KG1 (cell line): ENCODE measurements around the gene DEGS1.

Experiments
- DNase-seq: peaks from one replicate; lab custom pipeline; 2025; lab: John Stamatoyannopoulos, UW

The DEGS1 gene

DNA sequence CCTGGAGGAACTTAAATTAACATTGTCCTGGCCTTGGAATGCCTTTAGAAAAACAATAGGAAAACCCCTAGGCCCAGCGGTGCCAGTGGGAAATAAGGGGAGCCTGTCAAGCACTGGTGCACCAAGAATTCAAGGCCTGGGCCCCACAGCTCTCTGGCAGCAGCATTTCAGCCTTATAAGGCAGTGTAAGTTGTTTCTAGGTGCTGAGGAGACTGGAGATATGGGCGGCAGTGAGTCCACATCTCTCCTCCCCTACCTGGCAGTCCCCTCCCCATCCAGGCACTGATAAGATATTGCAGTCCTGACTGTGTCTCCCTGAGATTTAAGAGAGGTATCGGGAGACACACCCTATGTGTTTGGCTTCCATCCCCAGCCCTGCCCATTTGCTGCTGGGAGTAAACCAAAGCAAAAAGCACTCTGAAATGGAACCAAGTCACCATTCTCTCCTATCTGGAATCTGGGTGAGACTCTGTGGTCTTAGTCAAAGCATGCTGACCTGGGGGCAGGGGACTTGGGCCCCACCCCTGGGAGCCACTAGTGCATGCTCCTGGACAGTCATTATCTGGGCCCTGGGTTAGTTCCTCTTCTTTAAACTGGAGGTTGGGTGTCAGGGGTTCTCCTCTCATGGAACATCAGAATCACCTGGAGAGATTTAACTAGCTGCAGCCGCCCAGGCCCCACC is 30.5 kb downstream of the DEGS1 start:
- DNase-seq: no peak

DNA sequence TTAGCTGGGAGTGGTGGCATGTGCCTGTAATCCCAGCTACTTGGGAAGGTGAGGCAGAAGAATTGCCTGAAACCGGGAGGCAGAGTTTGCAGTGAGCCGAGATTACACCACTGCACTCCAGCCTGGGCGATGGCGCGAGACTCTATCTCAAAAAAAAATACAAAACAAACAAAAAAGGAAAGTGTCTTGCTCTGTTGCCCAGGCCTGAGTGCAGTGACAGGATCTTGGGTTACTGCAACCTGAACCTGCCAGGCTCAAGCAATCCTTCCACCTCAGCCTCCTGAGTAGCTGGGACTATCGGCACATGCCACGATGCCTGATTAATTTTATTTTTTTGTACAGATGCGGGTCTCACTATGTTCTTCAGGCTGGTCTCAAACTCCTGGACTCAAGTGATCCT is 33.3 kb downstream of the DEGS1 start:
- DNase-seq: no peak

DNA sequence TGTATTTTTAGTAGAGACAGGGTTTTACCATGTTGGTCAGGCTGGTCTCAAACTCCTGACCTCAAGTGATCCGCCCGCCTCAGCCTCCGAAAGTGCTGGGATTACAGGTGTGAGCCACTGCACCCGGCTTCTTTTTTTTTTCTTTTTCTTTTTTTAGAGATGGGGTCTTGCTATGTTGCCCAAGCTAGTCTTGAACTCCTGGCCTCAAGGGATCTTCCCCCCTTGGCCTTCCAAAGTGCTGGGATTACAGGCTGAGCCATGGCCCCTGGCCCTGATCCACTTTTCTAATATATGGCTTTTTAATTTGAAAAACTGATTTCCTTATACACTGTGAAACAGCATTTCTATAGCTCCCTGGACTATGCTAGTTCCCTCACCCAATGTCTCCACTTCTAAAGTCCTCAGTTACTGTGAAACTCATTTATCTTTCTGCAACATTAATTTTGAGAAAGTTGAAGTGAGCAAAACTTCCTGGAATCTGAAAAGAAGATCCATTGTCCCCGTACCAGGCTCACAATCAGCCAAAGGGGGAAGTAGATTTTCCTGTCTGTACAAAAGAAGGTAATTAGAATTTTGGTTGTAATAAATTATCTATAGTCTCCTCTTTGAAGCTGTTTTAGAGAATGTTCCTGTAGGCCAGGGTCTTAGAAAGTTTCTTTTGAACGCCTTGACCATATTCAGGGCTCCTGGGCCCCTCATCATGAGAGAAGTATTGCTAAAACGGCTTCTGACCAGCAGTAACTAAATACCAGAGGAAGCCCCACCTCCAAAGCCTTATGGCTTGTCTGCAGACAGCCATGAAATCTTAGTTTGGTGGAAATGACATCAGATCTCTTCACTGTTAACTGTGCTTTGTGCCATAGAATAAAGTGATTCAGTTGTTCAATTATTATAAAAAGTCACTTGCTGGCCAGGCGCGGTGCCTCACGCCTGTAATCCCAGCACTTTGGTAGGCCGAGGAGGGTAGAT is 34.9 kb downstream of the DEGS1 start:
- DNase-seq: peak; percentile 25

DNA sequence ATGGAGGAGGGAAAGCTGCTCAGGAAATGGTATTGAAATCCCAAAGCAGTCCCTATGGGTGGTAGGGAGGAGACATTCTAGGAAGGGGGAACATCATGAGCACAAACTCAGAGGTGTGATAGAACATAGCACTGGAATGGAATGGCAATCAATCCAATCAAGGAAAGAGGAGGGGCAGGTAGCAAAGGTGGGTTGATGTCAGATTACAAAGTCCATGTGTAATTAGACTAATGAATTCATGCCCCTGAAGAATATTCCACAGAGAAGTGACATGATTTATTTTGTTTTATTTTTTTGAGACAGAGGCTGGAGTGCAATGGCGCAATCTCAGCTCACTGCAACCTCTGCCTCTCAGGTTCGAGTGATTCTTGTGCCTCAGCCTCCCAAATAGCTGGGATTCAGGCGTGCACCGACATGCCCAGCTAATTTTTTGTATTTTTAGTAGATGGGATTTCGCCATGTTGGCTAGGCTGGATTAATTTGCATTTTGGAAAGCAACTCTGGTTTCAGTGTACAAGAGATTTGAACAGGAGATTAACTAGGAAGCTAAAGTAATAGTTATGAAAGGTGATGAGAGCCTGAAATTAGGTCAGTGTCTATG is 36.1 kb downstream of the DEGS1 start:
- DNase-seq: no peak

DNA sequence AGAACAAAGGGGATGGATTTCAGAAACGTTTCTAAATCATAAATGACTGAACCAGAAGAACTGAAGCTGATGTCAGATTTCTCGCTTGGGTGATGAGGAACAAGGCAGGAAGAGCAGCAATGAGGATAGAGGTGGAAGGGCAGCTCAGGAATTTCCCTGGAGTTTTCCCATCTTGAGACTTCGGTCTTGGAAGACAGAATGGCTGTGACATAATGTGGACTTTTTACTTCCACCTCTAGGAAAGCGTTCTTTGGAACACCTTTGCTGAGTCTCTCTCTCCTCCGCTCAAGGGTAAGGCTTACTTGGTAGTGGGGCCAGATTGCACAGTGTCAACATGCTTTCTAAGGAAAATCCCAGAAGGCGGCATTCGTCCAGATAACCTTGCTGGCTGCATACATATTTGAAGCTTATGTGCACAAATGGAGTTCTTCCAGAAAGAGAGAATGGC is 36.6 kb downstream of the DEGS1 start:
- no peak for DNase-seq

DNA sequence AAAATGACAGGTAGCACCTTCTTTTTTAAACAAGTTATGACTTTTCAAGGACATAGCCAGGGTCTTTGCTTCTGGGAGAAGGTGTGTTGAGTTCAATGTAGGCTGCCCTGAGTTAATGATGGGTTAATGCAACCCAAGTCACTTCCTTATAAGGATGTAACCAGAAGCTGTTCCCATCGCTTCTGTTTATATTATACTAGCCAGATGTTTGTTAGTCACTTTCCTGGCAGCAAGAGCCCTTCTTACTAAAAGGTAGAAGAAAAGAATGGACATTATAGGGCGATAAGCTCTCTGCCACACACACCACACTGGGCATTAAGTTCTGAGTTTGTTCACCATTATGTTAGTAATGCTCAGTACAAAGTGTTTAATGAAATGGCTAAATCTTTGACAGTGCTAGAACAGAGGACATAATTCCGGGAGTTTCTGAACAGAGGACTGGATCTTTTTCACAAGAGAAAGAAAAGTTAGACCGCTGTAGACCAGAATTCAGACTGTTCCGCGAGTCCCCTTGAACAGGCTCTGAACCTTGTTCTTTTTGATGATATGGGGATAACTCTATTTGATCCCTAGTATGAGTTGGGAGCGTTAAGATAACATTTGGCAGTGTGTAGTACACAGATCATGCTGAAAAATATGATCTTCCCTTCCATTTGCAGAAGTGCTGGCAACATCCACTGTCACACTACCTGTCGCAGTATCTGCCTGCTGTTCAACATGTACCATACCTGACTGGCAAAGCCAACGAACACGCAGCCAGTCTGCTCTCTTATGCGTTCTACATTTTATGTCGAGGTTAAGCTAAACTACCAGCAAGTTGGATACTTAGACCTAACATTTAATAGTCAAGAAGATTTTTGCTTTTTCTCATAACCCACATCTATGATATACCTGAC is 41.0 kb downstream of the DEGS1 start:
- DNase-seq: no peak

DNA sequence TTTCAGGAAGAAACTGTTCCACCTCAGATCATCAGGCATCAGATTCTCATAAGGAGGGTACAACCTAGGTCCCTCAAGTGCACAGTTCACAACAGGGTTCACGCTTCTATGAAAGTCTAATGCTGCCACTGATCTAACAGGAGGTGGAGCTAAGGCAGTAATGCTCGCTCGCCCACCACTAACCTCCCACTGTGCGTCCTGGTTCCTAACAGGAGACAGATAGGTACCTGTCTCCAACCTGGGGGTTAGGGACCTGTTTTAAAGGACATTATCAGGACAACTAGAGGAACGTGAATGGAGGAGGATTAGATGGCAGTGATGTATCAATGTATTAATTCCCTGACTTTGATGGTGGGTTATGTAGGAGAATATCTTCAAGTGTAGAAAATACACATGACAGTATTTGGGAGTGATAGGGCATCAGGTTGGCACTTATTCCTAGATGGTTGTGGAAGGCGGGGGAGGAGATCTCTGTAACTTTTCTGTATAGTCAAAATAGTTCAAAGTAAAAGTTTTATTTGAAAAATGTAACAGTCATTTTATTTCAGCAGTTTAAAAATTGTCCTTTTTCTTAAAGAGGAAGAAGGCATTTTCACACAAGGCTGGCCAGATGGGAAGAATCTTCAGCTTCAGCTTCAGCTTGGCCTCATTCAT is 43.9 kb downstream of the DEGS1 start:
- DNase-seq: no peak

DNA sequence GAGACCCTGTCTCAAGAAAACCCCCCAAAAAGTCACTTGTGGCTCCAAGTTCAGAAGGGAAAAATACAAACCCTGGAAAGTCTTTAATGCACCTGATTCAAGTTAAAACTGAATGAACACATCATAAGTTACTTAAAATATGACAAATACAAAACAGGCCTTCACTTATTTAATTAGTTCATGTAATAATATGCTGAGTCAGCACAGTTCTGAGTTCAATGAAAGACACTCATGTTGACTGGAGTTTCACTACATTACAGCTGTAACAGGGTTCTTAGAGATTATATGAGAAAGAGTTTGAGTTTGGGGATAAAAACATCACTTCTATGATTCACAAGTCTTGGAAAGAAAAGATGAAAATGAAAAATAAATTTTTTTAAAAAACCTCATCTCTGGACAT is 51.0 kb downstream of the DEGS1 start:
- DNase-seq: no peak

DNA sequence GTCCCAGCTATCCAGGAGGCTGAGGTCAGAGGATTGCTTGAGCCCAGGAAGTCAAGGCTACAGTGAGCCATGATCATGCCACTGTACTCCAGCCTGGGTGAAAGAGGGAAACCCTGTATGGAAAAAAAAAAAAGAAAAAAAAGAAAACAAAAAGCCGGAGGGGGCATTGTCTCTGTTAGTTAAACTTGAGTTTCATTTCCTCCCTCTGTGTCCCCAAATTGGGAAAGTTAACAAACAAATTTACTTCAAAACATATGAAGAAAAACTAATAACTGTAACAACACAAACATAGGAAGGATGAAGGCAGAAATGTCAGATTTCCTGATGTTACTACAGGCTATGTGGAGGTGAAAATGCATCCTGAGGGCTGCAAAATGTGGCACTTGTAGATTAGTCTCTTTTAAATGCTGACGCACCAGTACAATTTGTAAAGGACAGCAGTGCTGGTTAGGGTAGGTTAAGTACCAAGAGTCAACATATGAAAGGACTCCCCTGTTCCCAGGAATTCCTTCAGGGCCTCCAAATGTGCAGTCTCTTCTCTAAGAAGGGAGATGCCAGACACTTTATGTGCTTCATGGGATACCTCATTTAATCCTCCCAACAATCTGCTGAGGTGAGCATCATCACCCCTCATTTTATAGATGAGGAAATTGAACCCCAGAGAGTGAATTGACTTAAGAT is 52.9 kb downstream of the DEGS1 start:
- no peak for DNase-seq

DNA sequence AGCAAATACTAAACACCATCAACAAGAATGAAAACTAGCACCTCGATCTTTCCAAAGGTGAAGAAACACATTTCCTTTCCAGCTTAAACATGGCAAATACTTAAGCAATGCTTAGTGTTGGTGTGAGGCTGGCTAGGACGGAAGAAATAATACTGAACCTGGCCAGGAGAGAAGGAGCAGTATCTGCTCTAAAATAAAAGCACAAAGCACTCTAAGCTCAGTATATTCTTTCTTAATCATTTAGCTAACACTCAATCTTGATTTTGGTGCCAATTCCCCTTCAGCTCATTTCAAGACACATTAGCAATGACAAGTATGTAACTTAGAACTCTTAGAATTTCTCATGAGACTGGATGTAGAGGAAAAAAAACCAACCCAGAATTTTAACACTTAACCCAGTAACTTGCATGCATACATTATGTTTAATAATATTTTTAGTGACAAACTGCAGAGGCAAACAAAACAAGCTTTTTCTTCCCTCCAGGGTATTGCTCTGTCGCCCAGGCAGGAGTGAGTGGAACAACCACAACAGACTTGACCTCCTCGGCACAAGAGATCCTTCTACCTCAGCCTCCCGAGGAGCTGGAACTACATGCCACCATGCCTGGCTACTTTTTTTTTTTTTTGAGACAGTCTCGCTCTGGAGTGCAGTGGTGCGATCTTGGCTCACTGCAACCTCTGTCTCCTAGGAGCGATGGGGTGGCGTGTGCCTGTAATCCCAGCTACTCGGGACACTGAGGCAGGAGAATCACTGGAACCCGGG is 54.3 kb downstream of the DEGS1 start:
- no peak for DNase-seq

DNA sequence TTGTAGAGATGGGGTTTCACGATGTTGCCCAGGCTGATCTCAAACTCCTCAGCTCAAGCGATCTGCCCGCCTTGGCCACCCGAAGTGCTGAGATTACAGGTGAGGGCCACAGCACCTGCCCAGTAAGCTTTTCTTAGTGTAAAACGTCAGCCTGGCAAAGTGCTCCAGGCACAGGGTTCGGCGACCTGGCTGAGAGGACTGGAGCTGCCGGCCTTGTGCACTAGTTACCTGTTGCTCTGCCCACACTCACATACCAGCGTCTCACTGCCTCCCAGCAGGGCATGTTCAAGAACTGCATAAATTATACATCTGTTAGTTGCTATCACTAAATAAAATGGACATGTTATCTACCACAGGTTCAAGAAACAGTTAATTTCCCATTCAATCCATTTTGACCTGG is 55.2 kb downstream of the DEGS1 start:
- no peak for DNase-seq

DNA sequence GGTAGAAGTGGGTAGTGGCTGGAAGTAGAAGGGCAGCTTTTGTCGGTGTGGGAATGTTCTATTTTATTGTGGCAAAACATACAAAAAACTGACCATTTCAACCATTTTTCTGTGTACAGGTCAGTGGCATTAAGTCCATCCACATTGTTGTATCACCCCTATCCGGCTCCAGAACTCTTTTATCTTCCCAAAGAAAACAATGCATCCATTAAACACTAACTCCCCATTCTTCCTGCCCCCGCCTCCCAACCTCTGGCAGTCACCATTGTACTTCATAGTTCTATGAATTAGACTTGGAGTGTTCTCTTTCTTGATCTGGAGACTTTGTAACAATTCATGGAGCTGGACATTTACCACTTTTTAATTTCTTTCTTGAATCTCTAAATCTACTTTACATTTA is 55.7 kb downstream of the DEGS1 start:
- no peak for DNase-seq
